Measurements from ENCODE around the gene DLG2. TPM values are rescaled to one million over a fixed set of nuclear protein-coding genes. Genes with fewer than 3 reads are reported as not detected.

The DLG2 gene
- total RNA-seq, 1 donor from 2014 or later, result 5.1 TPM

DNA sequence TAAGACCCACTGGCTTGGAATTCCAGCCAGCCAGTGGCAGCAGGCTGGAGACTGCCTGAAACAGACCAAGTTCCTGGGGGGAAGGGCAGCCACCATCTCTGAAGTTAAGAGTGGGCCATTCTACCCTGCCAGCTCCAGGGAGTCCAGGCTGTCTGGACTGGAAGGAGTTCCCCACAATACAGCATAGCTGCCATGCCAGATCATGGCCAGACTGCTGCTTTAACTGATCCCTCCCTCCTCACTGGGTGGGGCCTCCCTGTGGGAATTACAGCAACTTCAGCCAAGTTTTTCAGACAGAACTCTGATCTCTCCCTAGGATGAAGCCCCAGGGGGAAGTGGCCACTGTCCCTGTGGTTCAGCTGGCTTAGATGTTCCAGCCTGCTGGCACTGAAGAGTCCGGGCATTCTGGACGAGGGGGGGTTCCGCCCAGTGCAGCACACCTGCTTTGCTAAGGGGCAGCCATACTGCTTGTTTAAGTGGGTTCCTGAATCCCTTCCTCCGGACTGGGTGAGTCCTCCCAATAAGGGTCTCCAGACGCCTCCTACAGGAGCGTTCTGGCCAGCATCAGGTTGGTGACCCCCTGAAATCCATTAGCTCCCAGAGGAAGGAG is 455.4 kb downstream of the DLG2 start:
- H3K27me3 Mint-ChIP-seq (ENCODE audit: unreplicated experiment), result peaks cover 2% of the 10 kb centered on the region
- no peaks in the 10 kb centered on the region for H3K9me3 Mint-ChIP-seq (ENCODE audit: unreplicated experiment)
- H3K4me3 Mint-ChIP-seq (ENCODE audit: unreplicated experiment), result no peak overlapping the region
- no peak overlapping the region for H3K27ac Mint-ChIP-seq (ENCODE audit: unreplicated experiment)
- H3K36me3 Mint-ChIP-seq (ENCODE audit: low read depth, unreplicated experiment), result no peaks in the 10 kb centered on the region
- DNase-seq (ENCODE audit: low spot score), result no peak
- TF ChIP-seq, protein P1, sequence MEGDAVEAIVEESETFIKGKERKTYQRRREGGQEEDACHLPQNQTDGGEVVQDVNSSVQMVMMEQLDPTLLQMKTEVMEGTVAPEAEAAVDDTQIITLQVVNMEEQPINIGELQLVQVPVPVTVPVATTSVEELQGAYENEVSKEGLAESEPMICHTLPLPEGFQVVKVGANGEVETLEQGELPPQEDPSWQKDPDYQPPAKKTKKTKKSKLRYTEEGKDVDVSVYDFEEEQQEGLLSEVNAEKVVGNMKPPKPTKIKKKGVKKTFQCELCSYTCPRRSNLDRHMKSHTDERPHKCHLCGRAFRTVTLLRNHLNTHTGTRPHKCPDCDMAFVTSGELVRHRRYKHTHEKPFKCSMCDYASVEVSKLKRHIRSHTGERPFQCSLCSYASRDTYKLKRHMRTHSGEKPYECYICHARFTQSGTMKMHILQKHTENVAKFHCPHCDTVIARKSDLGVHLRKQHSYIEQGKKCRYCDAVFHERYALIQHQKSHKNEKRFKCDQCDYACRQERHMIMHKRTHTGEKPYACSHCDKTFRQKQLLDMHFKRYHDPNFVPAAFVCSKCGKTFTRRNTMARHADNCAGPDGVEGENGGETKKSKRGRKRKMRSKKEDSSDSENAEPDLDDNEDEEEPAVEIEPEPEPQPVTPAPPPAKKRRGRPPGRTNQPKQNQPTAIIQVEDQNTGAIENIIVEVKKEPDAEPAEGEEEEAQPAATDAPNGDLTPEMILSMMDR (IDR thresholded peaks at IDR 0.05; ENCODE audit: unreplicated experiment), result no peak
- peaks cover 8% of the 10 kb centered on the region for H3K4me1 Mint-ChIP-seq (ENCODE audit: unreplicated experiment)

GRCh38 chr11:85170184-85170583 is 457.0 kb downstream of the DLG2 start:
- TF ChIP-seq, protein P1 (IDR thresholded peaks at IDR 0.05; ENCODE audit: unreplicated experiment), result no peak
- H3K27me3 Mint-ChIP-seq (ENCODE audit: unreplicated experiment), result peaks cover 2% of the 10 kb centered on the region
- H3K4me1 Mint-ChIP-seq (ENCODE audit: unreplicated experiment), result peaks cover 8% of the 10 kb centered on the region
- no peak overlapping the region for H3K4me3 Mint-ChIP-seq (ENCODE audit: unreplicated experiment)
- DNase-seq (ENCODE audit: low spot score), result no peak
- no peaks in the 10 kb centered on the region for H3K36me3 Mint-ChIP-seq (ENCODE audit: low read depth, unreplicated experiment)
- H3K9me3 Mint-ChIP-seq (ENCODE audit: unreplicated experiment), result no peaks in the 10 kb centered on the region
- H3K27ac Mint-ChIP-seq (ENCODE audit: unreplicated experiment), result no peak overlapping the region

DNA sequence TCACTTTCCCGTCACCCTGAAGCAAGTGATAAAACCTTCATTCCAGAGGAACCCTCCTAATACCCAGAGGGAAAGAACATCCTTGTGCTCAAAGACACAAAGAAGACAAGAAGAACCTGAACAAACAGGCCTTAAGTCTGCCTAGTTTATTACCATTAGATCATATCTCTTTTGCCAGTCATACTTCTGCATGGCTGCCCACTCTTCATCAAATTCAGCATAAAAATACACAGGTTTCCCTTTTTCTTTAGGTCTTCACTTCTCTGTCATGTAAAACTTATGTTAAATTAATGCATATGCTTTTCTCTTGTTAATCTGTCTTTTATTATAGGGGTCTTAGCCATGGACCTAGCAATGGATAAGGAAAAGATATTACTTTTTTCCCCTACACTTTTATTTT is 459.7 kb downstream of the DLG2 start:
- H3K4me1 Mint-ChIP-seq (ENCODE audit: unreplicated experiment), result peaks cover 8% of the 10 kb centered on the region
- no peak for DNase-seq (ENCODE audit: low spot score)
- no peaks in the 10 kb centered on the region for H3K36me3 Mint-ChIP-seq (ENCODE audit: low read depth, unreplicated experiment)
- H3K4me3 Mint-ChIP-seq (ENCODE audit: unreplicated experiment), result no peak overlapping the region
- H3K27me3 Mint-ChIP-seq (ENCODE audit: unreplicated experiment), result peaks cover 2% of the 10 kb centered on the region
- no peaks in the 10 kb centered on the region for H3K9me3 Mint-ChIP-seq (ENCODE audit: unreplicated experiment)
- TF ChIP-seq, protein P1 (IDR thresholded peaks at IDR 0.05; ENCODE audit: unreplicated experiment), result no peak
- no peak overlapping the region for H3K27ac Mint-ChIP-seq (ENCODE audit: unreplicated experiment)

GRCh38 chr11:85167038-85167437 is 460.1 kb downstream of the DLG2 start:
- Mint-ChIP-seq H3K27me3 (ENCODE audit: unreplicated experiment) (peaks cover 2% of the 10 kb centered on the region), H3K4me3 (ENCODE audit: unreplicated experiment) (no peak overlapping the region), H3K27ac (ENCODE audit: unreplicated experiment) (no peak overlapping the region), H3K4me1 (ENCODE audit: unreplicated experiment) (peaks cover 8% of the 10 kb centered on the region), H3K36me3 (ENCODE audit: low read depth, unreplicated experiment) (no peaks in the 10 kb centered on the region), H3K9me3 (ENCODE audit: unreplicated experiment) (no peaks in the 10 kb centered on the region)
- no peak for DNase-seq (ENCODE audit: low spot score)
- TF ChIP-seq, protein P1 (IDR thresholded peaks at IDR 0.05; ENCODE audit: unreplicated experiment), result no peak

DNA sequence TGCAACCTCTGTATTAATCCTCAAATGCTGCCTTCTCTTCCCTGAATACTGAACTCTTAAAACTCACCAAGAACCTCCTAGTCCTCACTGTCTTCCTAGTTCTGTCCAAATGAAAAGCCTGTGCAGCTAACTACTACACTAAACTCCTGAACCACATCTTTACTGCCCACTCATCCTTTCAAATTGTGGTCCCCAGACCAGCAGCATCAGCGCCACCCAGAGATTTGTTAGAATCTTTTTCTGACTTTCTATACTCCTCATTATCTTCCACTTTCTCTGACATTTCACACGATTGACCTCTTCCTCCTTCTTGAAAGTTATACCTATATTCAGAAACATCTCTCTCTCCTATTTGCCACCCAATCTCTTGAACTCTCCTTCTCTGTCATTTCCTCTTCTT is 461.3 kb downstream of the DLG2 start:
- no peak overlapping the region for H3K4me3 Mint-ChIP-seq (ENCODE audit: unreplicated experiment)
- no peaks in the 10 kb centered on the region for H3K36me3 Mint-ChIP-seq (ENCODE audit: low read depth, unreplicated experiment)
- no peak for DNase-seq (ENCODE audit: low spot score)
- H3K27ac Mint-ChIP-seq (ENCODE audit: unreplicated experiment), result no peak overlapping the region
- peaks cover 8% of the 10 kb centered on the region for H3K4me1 Mint-ChIP-seq (ENCODE audit: unreplicated experiment)
- H3K9me3 Mint-ChIP-seq (ENCODE audit: unreplicated experiment), result no peaks in the 10 kb centered on the region
- H3K27me3 Mint-ChIP-seq (ENCODE audit: unreplicated experiment), result peaks cover 1% of the 10 kb centered on the region
- TF ChIP-seq, protein P1 (IDR thresholded peaks at IDR 0.05; ENCODE audit: unreplicated experiment), result no peak
